ENCODE measurements around the gene EPHA6.

GRCh38 chr3:97711654-97712053 lies 897.3 kb downstream of the EPHA6 start:
- no peak for TF ChIP-seq CTCF (IDR thresholded peaks at IDR 0.05; ENCODE audit: borderline replicate concordance, extremely low read depth, low read length, poor library complexity, severe bottlenecking)
- TF ChIP-seq EZH2 (IDR thresholded peaks at IDR 0.05; ENCODE audit: borderline replicate concordance, low read depth, low read length, severe bottlenecking) = no peak

All from DND-41 (cell line).